ENCODE measurements around the gene SLC24A3. TPM values are rescaled to one million over a fixed set of nuclear protein-coding genes. Genes with fewer than 3 reads are reported as not detected.

Gene SLC24A3
- total RNA-seq, 1 donor from 2014 or later: 0.79 TPM

DNA sequence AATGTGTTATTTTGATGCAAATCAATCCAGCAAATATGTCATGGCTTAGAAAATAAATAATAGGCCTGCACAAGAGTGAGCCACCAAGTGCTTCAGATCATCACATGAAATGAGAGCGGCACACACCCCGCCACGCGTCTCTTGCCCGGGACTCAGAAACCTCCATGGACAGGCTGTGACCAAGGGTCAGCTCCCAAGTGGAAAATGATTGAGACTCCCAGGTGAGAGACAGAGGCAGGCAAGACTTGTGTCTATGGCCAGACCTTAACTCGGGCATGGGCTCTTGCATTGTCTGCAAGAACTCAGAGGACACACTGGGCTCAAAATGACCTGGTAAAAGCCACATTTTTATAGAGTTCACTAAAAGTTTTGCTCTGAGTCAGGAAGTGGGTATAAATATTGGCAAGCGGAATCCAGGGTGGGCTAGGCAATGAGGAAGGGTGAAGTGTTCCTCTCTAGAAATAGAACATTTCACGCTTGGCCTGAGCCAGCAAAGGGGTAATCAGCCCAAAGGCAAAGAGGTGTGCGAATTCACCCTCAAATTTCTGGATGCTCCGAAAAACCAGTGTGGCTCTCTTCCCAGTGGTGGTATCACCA, 514.9 kb downstream of the SLC24A3 start:
- Mint-ChIP-seq H3K27me3 (ENCODE audit: low read depth, unreplicated experiment) (peaks cover 7% of the 10 kb centered on the region), H3K9me3 (ENCODE audit: unreplicated experiment) (peaks cover 2% of the 10 kb centered on the region), H3K27ac (ENCODE audit: unreplicated experiment) (no peak overlapping the region), H3K4me1 (ENCODE audit: low read depth, unreplicated experiment) (no peaks in the 10 kb centered on the region), H3K36me3 (ENCODE audit: low read depth, unreplicated experiment) (no peaks in the 10 kb centered on the region), H3K4me3 (ENCODE audit: unreplicated experiment) (no peak overlapping the region)
- Histone ChIP-seq H3K36me3 (ENCODE audit: insufficient read depth, low read length) (no peaks in the 10 kb centered on the region), H3K4me1 (ENCODE audit: insufficient read depth, low read length) (no peaks in the 10 kb centered on the region), H3K79me2 (ENCODE audit: insufficient read depth, low read length) (no peaks in the 10 kb centered on the region), H3K27me3 (ENCODE audit: insufficient read depth, low read length) (no peaks in the 10 kb centered on the region), H3K27ac (ENCODE audit: low read depth, low read length) (no peak overlapping the region), H2AFZ (ENCODE audit: low read depth, low read length) (no peak overlapping the region), H4K20me1 (ENCODE audit: insufficient read depth, low read length) (no peaks in the 10 kb centered on the region), H3K9me3 (ENCODE audit: insufficient read depth, low read depth, low read length) (no peaks in the 10 kb centered on the region), H3K4me3 (ENCODE audit: insufficient read depth, low read depth, low read length) (no peak overlapping the region), H3K4me2 (ENCODE audit: low read length) (no peak overlapping the region), H3K9ac (ENCODE audit: low read length) (no peak overlapping the region)
- TF ChIP-seq EZH2 (IDR thresholded peaks at IDR 0.05; ENCODE audit: insufficient read depth, low read length): no peak
- no peak for TF ChIP-seq CTCF (IDR thresholded peaks at IDR 0.05; ENCODE audit: insufficient read depth, low read depth, low read length)
- no peak for FAIRE-seq
- no peak for DNase-seq (ENCODE audit: low read depth)

DNA sequence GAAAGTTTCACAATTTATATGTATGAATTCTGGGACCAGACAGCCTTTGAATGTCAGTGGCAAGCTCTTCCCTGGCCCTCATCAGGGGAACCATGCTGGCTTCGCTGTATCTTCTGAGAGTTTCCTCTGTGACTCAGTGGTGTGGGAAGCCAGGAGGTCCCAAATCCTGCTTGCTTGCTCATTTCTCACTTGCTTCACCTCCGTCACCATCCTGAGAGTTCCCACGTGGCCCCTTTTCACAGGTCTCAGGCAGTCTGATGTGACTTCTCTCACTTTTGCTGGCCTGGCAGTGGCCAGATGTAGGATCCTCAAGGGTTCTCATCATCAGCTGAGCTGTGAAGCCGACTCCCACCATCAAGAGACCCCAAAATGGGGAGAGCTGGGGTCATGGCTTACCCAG, 517.2 kb downstream of the SLC24A3 start:
- DNase-seq (ENCODE audit: low read depth): no peak
- H3K4me1 Mint-ChIP-seq (ENCODE audit: low read depth, unreplicated experiment): no peaks in the 10 kb centered on the region
- Histone ChIP-seq H2AFZ (ENCODE audit: low read depth, low read length) (no peak overlapping the region), H3K36me3 (ENCODE audit: insufficient read depth, low read length) (no peaks in the 10 kb centered on the region), H3K9me3 (ENCODE audit: insufficient read depth, low read depth, low read length) (no peaks in the 10 kb centered on the region), H3K27me3 (ENCODE audit: insufficient read depth, low read length) (no peaks in the 10 kb centered on the region), H3K4me1 (ENCODE audit: insufficient read depth, low read length) (no peaks in the 10 kb centered on the region), H3K4me3 (ENCODE audit: insufficient read depth, low read depth, low read length) (no peak overlapping the region), H3K4me2 (ENCODE audit: low read length) (no peak overlapping the region), H4K20me1 (ENCODE audit: insufficient read depth, low read length) (no peaks in the 10 kb centered on the region), H3K9ac (ENCODE audit: low read length) (no peak overlapping the region), H3K27ac (ENCODE audit: low read depth, low read length) (no peak overlapping the region), H3K79me2 (ENCODE audit: insufficient read depth, low read length) (no peaks in the 10 kb centered on the region)
- no peak overlapping the region for H3K27ac Mint-ChIP-seq (ENCODE audit: unreplicated experiment)
- H3K9me3 Mint-ChIP-seq (ENCODE audit: unreplicated experiment): no peaks in the 10 kb centered on the region
- TF ChIP-seq CTCF (IDR thresholded peaks at IDR 0.05; ENCODE audit: insufficient read depth, low read depth, low read length) (no peak), EZH2 (IDR thresholded peaks at IDR 0.05; ENCODE audit: insufficient read depth, low read length) (no peak)
- H3K27me3 Mint-ChIP-seq (ENCODE audit: low read depth, unreplicated experiment): no peaks in the 10 kb centered on the region
- H3K36me3 Mint-ChIP-seq (ENCODE audit: low read depth, unreplicated experiment): no peaks in the 10 kb centered on the region
- H3K4me3 Mint-ChIP-seq (ENCODE audit: unreplicated experiment): no peak overlapping the region
- FAIRE-seq: no peak

- FAIRE-seq: no peak
- no peak overlapping the region for H3K4me2 ChIP-seq (ENCODE audit: low read length)
- DNase-seq (ENCODE audit: low read depth): no peak
- Mint-ChIP-seq H3K4me1 (ENCODE audit: low read depth, unreplicated experiment) (peaks cover 10% of the 10 kb centered on the region), H3K27me3 (ENCODE audit: low read depth, unreplicated experiment) (no peaks in the 10 kb centered on the region), H3K9me3 (ENCODE audit: unreplicated experiment) (no peaks in the 10 kb centered on the region), H3K4me3 (ENCODE audit: unreplicated experiment) (no peak overlapping the region), H3K27ac (ENCODE audit: unreplicated experiment) (no peak overlapping the region), H3K36me3 (ENCODE audit: low read depth, unreplicated experiment) (no peaks in the 10 kb centered on the region)
- no peaks in the 10 kb centered on the region for H3K36me3 ChIP-seq (ENCODE audit: insufficient read depth, low read length)
- no peaks in the 10 kb centered on the region for H3K27me3 ChIP-seq (ENCODE audit: insufficient read depth, low read length)
- no peak overlapping the region for H3K27ac ChIP-seq (ENCODE audit: low read depth, low read length)
- no peak overlapping the region for H3K4me3 ChIP-seq (ENCODE audit: insufficient read depth, low read depth, low read length)
- peaks cover 9% of the 10 kb centered on the region for H3K4me1 ChIP-seq (ENCODE audit: insufficient read depth, low read length)
- H3K79me2 ChIP-seq (ENCODE audit: insufficient read depth, low read length): no peaks in the 10 kb centered on the region
- H4K20me1 ChIP-seq (ENCODE audit: insufficient read depth, low read length): no peaks in the 10 kb centered on the region
- H3K9me3 ChIP-seq (ENCODE audit: insufficient read depth, low read depth, low read length): no peaks in the 10 kb centered on the region
- TF ChIP-seq EZH2 (IDR thresholded peaks at IDR 0.05; ENCODE audit: insufficient read depth, low read length) (no peak), CTCF (IDR thresholded peaks at IDR 0.05; ENCODE audit: insufficient read depth, low read depth, low read length) (no peak)
- no peak overlapping the region for H2AFZ ChIP-seq (ENCODE audit: low read depth, low read length)
- H3K9ac ChIP-seq (ENCODE audit: low read length): no peak overlapping the region
These were observed 518.3 kb downstream of the SLC24A3 start for GRCh38 chr20:19730706-19731105.

All from astrocyte (in vitro differentiated cells and primary cell).